ENCODE data around the gene STK32B.

The STK32B gene

GRCh38 chr4:5040856-5041620 lies 10.2 kb upstream of the STK32B start:
- TF ChIP-seq CTCF (IDR thresholded peaks at IDR 0.05; ENCODE audit: poor library complexity, severe bottlenecking), result no peak
- Histone ChIP-seq H3K4me3 (ENCODE audit: severe bottlenecking) (no peak overlapping the region), H3K27ac (ENCODE audit: poor library complexity, severe bottlenecking) (no peak overlapping the region), H3K4me1 (ENCODE audit: insufficient read depth, poor library complexity, severe bottlenecking) (peaks cover 16% of the 10 kb centered on the region), H3K36me3 (ENCODE audit: low read depth) (no peaks in the 10 kb centered on the region), H3K9me3 (ENCODE audit: severe bottlenecking) (no peaks in the 10 kb centered on the region), H3K27me3 (ENCODE audit: insufficient read depth, poor library complexity, severe bottlenecking) (no peaks in the 10 kb centered on the region)
- ATAC-seq (ENCODE audit: low read depth) (no peak), DNase-seq (ENCODE audit: low spot score) (peak; percentile 1)

- ATAC-seq (ENCODE audit: low read depth) (no peak), DNase-seq (ENCODE audit: low spot score) (no peak)
- Histone ChIP-seq H3K27ac (ENCODE audit: poor library complexity, severe bottlenecking) (no peak overlapping the region), H3K36me3 (ENCODE audit: low read depth) (no peaks in the 10 kb centered on the region), H3K9me3 (ENCODE audit: severe bottlenecking) (no peaks in the 10 kb centered on the region), H3K27me3 (ENCODE audit: insufficient read depth, poor library complexity, severe bottlenecking) (no peaks in the 10 kb centered on the region), H3K4me1 (ENCODE audit: insufficient read depth, poor library complexity, severe bottlenecking) (peaks cover 16% of the 10 kb centered on the region), H3K4me3 (ENCODE audit: severe bottlenecking) (no peak overlapping the region)
- no peak for TF ChIP-seq CTCF (IDR thresholded peaks at IDR 0.05; ENCODE audit: poor library complexity, severe bottlenecking)
Measured at GRCh38 chr4:5041699-5042098, 9.6 kb upstream of the STK32B start.

- no peak for TF ChIP-seq CTCF (IDR thresholded peaks at IDR 0.05; ENCODE audit: poor library complexity, severe bottlenecking)
- ATAC-seq (ENCODE audit: low read depth) (peak; percentile 48; the same call in 1 of the 3 replicates), DNase-seq (ENCODE audit: low spot score) (no peak)
- no peaks in the 10 kb centered on the region for H3K36me3 ChIP-seq (ENCODE audit: low read depth)
- no peak overlapping the region for H3K27ac ChIP-seq (ENCODE audit: poor library complexity, severe bottlenecking)
- no peak overlapping the region for H3K4me3 ChIP-seq (ENCODE audit: severe bottlenecking)
- H3K9me3 ChIP-seq (ENCODE audit: severe bottlenecking), result no peaks in the 10 kb centered on the region
- peaks cover 6% of the 10 kb centered on the region for H3K4me1 ChIP-seq (ENCODE audit: insufficient read depth, poor library complexity, severe bottlenecking)
- H3K27me3 ChIP-seq (ENCODE audit: insufficient read depth, poor library complexity, severe bottlenecking), result no peaks in the 10 kb centered on the region
Measured at GRCh38 chr4:5043579-5043978, 7.7 kb upstream of the STK32B start.

DNA sequence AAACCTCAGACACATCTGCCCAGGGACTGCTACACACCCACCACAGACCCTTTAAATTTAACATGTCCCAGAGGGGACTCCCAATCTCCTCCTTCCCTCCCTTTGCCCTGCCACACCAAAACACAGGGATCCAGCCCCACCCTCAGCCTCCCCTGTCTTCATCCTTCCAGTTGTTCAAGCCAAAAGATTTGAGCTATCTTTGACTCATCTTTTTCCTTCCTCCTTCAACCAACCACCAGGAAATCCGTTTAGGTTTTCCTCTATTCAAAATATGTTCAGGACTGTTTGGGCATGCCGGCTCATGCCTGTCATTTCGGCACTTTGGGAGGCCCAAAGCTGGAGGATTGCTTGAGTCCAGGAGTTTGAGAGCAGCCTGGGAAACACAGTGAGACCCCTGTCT lies 6.9 kb upstream of the STK32B start:
- Histone ChIP-seq H3K27me3 (ENCODE audit: insufficient read depth, poor library complexity, severe bottlenecking) (no peaks in the 10 kb centered on the region), H3K27ac (ENCODE audit: poor library complexity, severe bottlenecking) (no peak overlapping the region), H3K36me3 (ENCODE audit: low read depth) (no peaks in the 10 kb centered on the region), H3K4me3 (ENCODE audit: severe bottlenecking) (no peak overlapping the region), H3K9me3 (ENCODE audit: severe bottlenecking) (no peaks in the 10 kb centered on the region), H3K4me1 (ENCODE audit: insufficient read depth, poor library complexity, severe bottlenecking) (peaks cover 4% of the 10 kb centered on the region)
- DNase-seq (ENCODE audit: low spot score) (no peak), ATAC-seq (ENCODE audit: low read depth) (no peak)
- TF ChIP-seq CTCF (IDR thresholded peaks at IDR 0.05; ENCODE audit: poor library complexity, severe bottlenecking), result no peak

GRCh38 chr4:5045097-5045496 lies 6.2 kb upstream of the STK32B start:
- H3K27me3 ChIP-seq (ENCODE audit: insufficient read depth, poor library complexity, severe bottlenecking), result no peaks in the 10 kb centered on the region
- ATAC-seq (ENCODE audit: low read depth), result no peak
- DNase-seq (ENCODE audit: low spot score), result no peak
- H3K4me1 ChIP-seq (ENCODE audit: insufficient read depth, poor library complexity, severe bottlenecking), result peaks cover 4% of the 10 kb centered on the region
- no peak for TF ChIP-seq CTCF (IDR thresholded peaks at IDR 0.05; ENCODE audit: poor library complexity, severe bottlenecking)
- H3K36me3 ChIP-seq (ENCODE audit: low read depth), result no peaks in the 10 kb centered on the region
- no peak overlapping the region for H3K4me3 ChIP-seq (ENCODE audit: severe bottlenecking)
- no peak overlapping the region for H3K27ac ChIP-seq (ENCODE audit: poor library complexity, severe bottlenecking)
- no peaks in the 10 kb centered on the region for H3K9me3 ChIP-seq (ENCODE audit: severe bottlenecking)
